MM.1S (cell line): ENCODE data around the gene GPR89B.

Experiments
- DNase-seq: peaks from one replicate; pipeline ENCODE4 v3.0.0-alpha.2; 2015
- H2AFZ ChIP-seq: fragments of 300-600 bp; sonication (generic); 2 replicates; pipeline ENCODE4 v1.6.0; 2016; ENCODE audit warnings: antibody characterized with exemption, low read length
- H3F3A ChIP-seq: fragments of 300-600 bp; sonication (generic); 2 replicates; pipeline ENCODE4 v1.6.1; 2016; ENCODE audit warnings: mild to moderate bottlenecking, antibody characterized with exemption, low read length, moderate library complexity, mixed read lengths; ENCODE audit not compliant: insufficient read depth
- H3K27ac ChIP-seq: fragments of 300-600 bp; sonication (generic); 2 replicates; pipeline ENCODE4 v1.5.1; 2016; ENCODE audit warnings: mild to moderate bottlenecking, low read length
- H3K27me3 ChIP-seq: fragments of 300-600 bp; sonication (generic); replicated peaks from 2 replicates; pipeline ENCODE4 v1.6.0; 2016; ENCODE audit warnings: low read length; ENCODE audit not compliant: insufficient read depth
- H3K36me3 ChIP-seq: fragments of 300-600 bp; sonication (generic); replicated peaks from 2 replicates; pipeline ENCODE4 v1.6.1; 2016; ENCODE audit warnings: mild to moderate bottlenecking, low read length, mixed read lengths; ENCODE audit not compliant: insufficient read depth
- H3K4me1 ChIP-seq: fragments of 300-600 bp; sonication (generic); 2 replicates; pipeline ENCODE4 v1.6.1; 2016; ENCODE audit warnings: low read length, mixed read lengths
- H3K4me2 ChIP-seq: fragments of 300-600 bp; sonication (generic); 2 replicates; pipeline ENCODE4 v1.6.0; 2016; ENCODE audit warnings: low read depth, low read length
- H3K4me3 ChIP-seq: fragments of 300-600 bp; sonication (generic); 2 replicates; pipeline ENCODE4 v1.5.1; 2016; ENCODE audit warnings: low read length, mixed read lengths
- H3K79me2 ChIP-seq: fragments of 300-600 bp; sonication (generic); 2 replicates; pipeline ENCODE4 v1.6.1; 2016; ENCODE audit warnings: mixed run types, low read length, mixed read lengths
- H3K9ac ChIP-seq: fragments of 300-600 bp; sonication (generic); 2 replicates; pipeline ENCODE4 v1.6.1; 2016; ENCODE audit warnings: low read length, mixed read lengths
- H3K9me2 ChIP-seq: fragments of 300-600 bp; sonication (generic); replicated peaks from 2 replicates; pipeline ENCODE4 v1.6.1; 2016; ENCODE audit warnings: mild to moderate bottlenecking, low read length, mixed read lengths; ENCODE audit not compliant: insufficient read depth
- H3K9me3 ChIP-seq: fragments of 300-600 bp; sonication (generic); replicated peaks from 2 replicates; pipeline ENCODE4 v1.6.1; 2016; ENCODE audit warnings: mild to moderate bottlenecking, low read length, mixed read lengths; ENCODE audit not compliant: insufficient read depth
- H4K20me1 ChIP-seq: fragments of 300-600 bp; sonication (generic); 2 replicates; pipeline ENCODE4 v1.6.1; 2016; ENCODE audit warnings: mild to moderate bottlenecking, low read length, moderate library complexity, mixed read lengths; ENCODE audit not compliant: insufficient read depth
- CTCF ChIP-seq: fragments of 300-600 bp; sonication (generic); IDR thresholded peaks from 2 replicates; pipeline ENCODE4 v1.5.1; 2016; ENCODE audit warnings: antibody characterized with exemption, low read length, mixed read lengths
- EZH2 ChIP-seq: fragments of 300-600 bp; sonication (generic); optimal IDR thresholded peaks from 2 replicates; pipeline ENCODE3; 2017; ENCODE audit warnings: low read depth, mild to moderate bottlenecking, antibody characterized with exemption, low read length, mixed read lengths
- EZH2phosphoT487 ChIP-seq: fragments of 300-600 bp; sonication (generic); IDR thresholded peaks from 2 replicates; pipeline ENCODE4 v1.6.1; 2018; ENCODE audit warnings: antibody characterized with exemption, low read length

GPR89B gene

DNA sequence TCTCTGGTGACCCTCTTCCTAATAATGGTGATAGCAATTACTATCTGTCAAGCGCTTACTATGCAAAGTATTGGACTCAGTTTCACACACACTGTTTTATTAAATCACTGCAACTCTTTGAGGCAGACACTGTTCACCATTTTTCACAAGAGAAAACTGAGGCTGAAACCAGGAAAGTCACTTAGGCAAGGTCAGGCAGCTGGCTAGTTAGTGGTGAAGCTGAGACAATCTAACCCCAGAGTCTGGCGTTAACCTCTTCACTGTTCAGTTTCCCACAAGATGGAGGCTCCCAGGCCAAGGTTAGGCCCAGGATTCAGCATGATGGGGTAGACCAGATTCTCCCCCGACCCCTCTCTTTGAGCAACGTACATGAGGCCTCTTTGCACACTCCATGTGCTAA, 30.4 kb upstream of the GPR89B start:
- Histone ChIP-seq H3K36me3 (no peaks in the 10 kb centered on the region), H3K4me1 (no peaks in the 10 kb centered on the region), H3K27ac (no peak overlapping the region), H3K9me3 (no peaks in the 10 kb centered on the region), H3K4me2 (no peak overlapping the region), H2AFZ (no peak overlapping the region), H3F3A (no peaks in the 10 kb centered on the region), H3K79me2 (no peaks in the 10 kb centered on the region), H3K27me3 (no peaks in the 10 kb centered on the region), H3K4me3 (no peak overlapping the region), H3K9ac (no peak overlapping the region), H3K9me2 (no peaks in the 10 kb centered on the region), H4K20me1 (no peaks in the 10 kb centered on the region)
- TF ChIP-seq EZH2phosphoT487 (no peak), CTCF (no peak), EZH2 (no peak)
- DNase-seq: no peak

GRCh38 chr1:147902253-147902845, 25.9 kb upstream of the GPR89B start, which contains the start of gene GJA8:
TSS of gene GJA8 (plus strand) at chr1:147902795. CDS start at chr1:147907956, 5,161 bp downstream.
- H2AFZ ChIP-seq: no peak within 1 kb of the TSS
- no peak for DNase-seq
- no peaks in the 10 kb centered on the region for H4K20me1 ChIP-seq
- no peak within 1 kb of the TSS for H3K4me3 ChIP-seq
- no peaks in the 10 kb centered on the region for H3K36me3 ChIP-seq
- H3F3A ChIP-seq: no peaks in the 10 kb centered on the region
- no peak within 1 kb of the TSS for H3K9ac ChIP-seq
- H3K9me2 ChIP-seq: no peaks in the 10 kb centered on the region
- no peaks in the 10 kb centered on the region for H3K79me2 ChIP-seq
- H3K4me1 ChIP-seq: no peaks in the 10 kb centered on the region
- no peaks in the 10 kb centered on the region for H3K9me3 ChIP-seq
- no peak within 1 kb of the TSS for H3K4me2 ChIP-seq
- TF ChIP-seq EZH2 (no peak), CTCF (no peak), EZH2phosphoT487 (no peak)
- no peaks in the 10 kb centered on the region for H3K27me3 ChIP-seq
- no peak within 1 kb of the TSS for H3K27ac ChIP-seq

GRCh38 chr1:147904726-147905125, 23.5 kb upstream of the GPR89B start:
- no peak overlapping the region for H3K4me2 ChIP-seq
- no peaks in the 10 kb centered on the region for H3K79me2 ChIP-seq
- no peaks in the 10 kb centered on the region for H3K27me3 ChIP-seq
- no peaks in the 10 kb centered on the region for H3F3A ChIP-seq
- TF ChIP-seq EZH2phosphoT487 (no peak), EZH2 (no peak), CTCF (no peak)
- no peaks in the 10 kb centered on the region for H3K36me3 ChIP-seq
- no peak overlapping the region for H3K4me3 ChIP-seq
- H3K9ac ChIP-seq: no peak overlapping the region
- DNase-seq: no peak
- H3K9me2 ChIP-seq: no peaks in the 10 kb centered on the region
- H3K27ac ChIP-seq: no peak overlapping the region
- H4K20me1 ChIP-seq: no peaks in the 10 kb centered on the region
- no peaks in the 10 kb centered on the region for H3K4me1 ChIP-seq
- H2AFZ ChIP-seq: no peak overlapping the region
- no peaks in the 10 kb centered on the region for H3K9me3 ChIP-seq
